Neural cell (in vitro differentiated cells): ENCODE measurements around the gene IFITM2.
"Not testable (repeated sequence)": the region's sequence is repeated elsewhere in the genome, so short reads cannot be mapped to it uniquely, and the experiment has no call there.

Source experiments
- EZH2 ChIP-seq: fragments of 200-600, 300-800 bp; shearing (Covaris generic), sonication (generic); IDR thresholded peaks from 2 replicates; pipeline ENCODE4 v1.6.1; 2014; ENCODE audit warnings: antibody characterized with exemption, low read length, borderline replicate concordance, mild to moderate bottlenecking; ENCODE audit not compliant: insufficient read depth, poor library complexity, severe bottlenecking
- POLR2AphosphoS5 ChIP-seq: IDR thresholded peaks from 2 replicates; pipeline ENCODE4 v1.6.1; 2012
- TF ChIP-seq, protein P1 (sequence below): fragments of 450-650 bp; IDR thresholded peaks from 2 replicates; pipeline ENCODE4 v1.5.1; 2014; ENCODE audit warnings: antibody characterized with exemption, mild to moderate bottlenecking, moderate library complexity; ENCODE audit not compliant: poor library complexity, severe bottlenecking

- not testable (repeated sequence) for TF ChIP-seq EZH2, POLR2AphosphoS5
- TF ChIP-seq, protein P1, sequence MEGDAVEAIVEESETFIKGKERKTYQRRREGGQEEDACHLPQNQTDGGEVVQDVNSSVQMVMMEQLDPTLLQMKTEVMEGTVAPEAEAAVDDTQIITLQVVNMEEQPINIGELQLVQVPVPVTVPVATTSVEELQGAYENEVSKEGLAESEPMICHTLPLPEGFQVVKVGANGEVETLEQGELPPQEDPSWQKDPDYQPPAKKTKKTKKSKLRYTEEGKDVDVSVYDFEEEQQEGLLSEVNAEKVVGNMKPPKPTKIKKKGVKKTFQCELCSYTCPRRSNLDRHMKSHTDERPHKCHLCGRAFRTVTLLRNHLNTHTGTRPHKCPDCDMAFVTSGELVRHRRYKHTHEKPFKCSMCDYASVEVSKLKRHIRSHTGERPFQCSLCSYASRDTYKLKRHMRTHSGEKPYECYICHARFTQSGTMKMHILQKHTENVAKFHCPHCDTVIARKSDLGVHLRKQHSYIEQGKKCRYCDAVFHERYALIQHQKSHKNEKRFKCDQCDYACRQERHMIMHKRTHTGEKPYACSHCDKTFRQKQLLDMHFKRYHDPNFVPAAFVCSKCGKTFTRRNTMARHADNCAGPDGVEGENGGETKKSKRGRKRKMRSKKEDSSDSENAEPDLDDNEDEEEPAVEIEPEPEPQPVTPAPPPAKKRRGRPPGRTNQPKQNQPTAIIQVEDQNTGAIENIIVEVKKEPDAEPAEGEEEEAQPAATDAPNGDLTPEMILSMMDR = not testable (repeated sequence)
Measured at GRCh38 chr11:318405-319120, 10.9 kb downstream of the IFITM2 start.
